Kidney (tissue), 14 donors: ENCODE results near the gene PROSER3. TPM values are rescaled to one million over a fixed set of nuclear protein-coding genes. Genes with fewer than 3 reads are reported as not detected.

Source experiments
- DNase-seq, 5 donors: peaks; one replicate each; pipeline ENCODE4 v3.0.0-alpha.2; 2013 to 2020
- FAIRE-seq: peaks from 2 replicates; lab custom pipeline; 2012; peaks lifted over from hg19 to GRCh38; lab: Jason Lieb, UNC
- H3K27ac ChIP-seq, 2 donors: one replicate each; pipeline ENCODE4 v1.7.0; 2013; ENCODE audit warnings: low read depth in 2 of 2, low read length in 2 of 2, inconsistent platforms in 1 of 2
- H3K27me3 ChIP-seq: one replicate; pipeline ENCODE4 v1.7.1; 2013; ENCODE audit warnings: low read length, inconsistent platforms; ENCODE audit not compliant: control insufficient read depth, insufficient read depth
- H3K36me3 ChIP-seq, 3 donors: one replicate each; pipeline versions ENCODE4 v1.7.0 to v1.7.1; 2013; ENCODE audit warnings: low read length in 3 of 3, control low read depth in 1 of 3, inconsistent platforms in 1 of 3; ENCODE audit not compliant: insufficient read depth in 3 of 3, control insufficient read depth in 2 of 3
- H3K4me1 ChIP-seq, 3 donors: one replicate each; pipeline versions ENCODE4 v1.7.0 to v1.7.1; 2013; ENCODE audit warnings: low read length in 3 of 3, inconsistent platforms in 1 of 3, low read depth in 1 of 3; ENCODE audit not compliant: control insufficient read depth in 2 of 3, insufficient read depth in 2 of 3
- H3K4me3 ChIP-seq, 3 donors: one replicate each; pipeline versions ENCODE4 v1.7.0 to v1.8.1; 2013; ENCODE audit warnings: low read length in 3 of 3, control low read depth in 1 of 3, inconsistent platforms in 1 of 3
- H3K9ac ChIP-seq, 3 donors: one replicate each; pipeline versions ENCODE4 v1.7.0 to v1.7.1; 2013; ENCODE audit warnings: low read length in 3 of 3, control low read depth in 1 of 3, inconsistent platforms in 1 of 3
- H3K9me3 ChIP-seq, 3 donors: one replicate each; pipeline versions ENCODE4 v1.7.0 to v1.7.1; 2013; ENCODE audit warnings: low read length in 3 of 3, control low read depth in 1 of 3, inconsistent platforms in 1 of 3; ENCODE audit not compliant: control insufficient read depth in 2 of 3, insufficient read depth in 1 of 3
- intact Hi-C: fragments of 100-400 bp; cut with DNase I; formaldehyde crosslinking; loops from one replicate; pipeline ENCODE4 v1.11.1; 2022
- polyA plus RNA-seq: library from polyadenylated mRNA; stranded (reverse); fragments of 350-450 nt; fragmentation: Illumina TruSeq; extraction: RNeasy Lipid Tissue Mini Kit (QIAGEN cat#74804); gene quantifications from one replicate; pipeline ENCODE4 v1.2.3, GENCODE V29; 2014; ENCODE audit warnings: low read depth, low replicate concordance; ENCODE audit not compliant: insufficient read depth
- total RNA-seq: library from RNA; stranded (reverse); fragmentation: NEBNext Ultra II Directional; extraction: Animal tissue kit (Norgen Biotek cat#: 25700); gene quantifications from one replicate; pipeline ENCODE4 v1.2.1, GENCODE V29; 2021
- TF ChIP-seq, protein P1 (sequence below): IDR thresholded peaks from 3 replicates; pipeline ENCODE4 v1.5.1; 2012; ENCODE audit warnings: mild to moderate bottlenecking, moderate library complexity, borderline replicate concordance; ENCODE audit not compliant: insufficient read depth; ENCODE audit errors: extremely low read depth
- donor health status: control.
- donor health status: control.
- donor health status: control.
- donor health status: control.
- donor health status: control.
- donor health status: DM: yes; HTN: yes; CAD: no.
- donor health status: Normal renal cell carcinoma (clear cell type).

The PROSER3 gene
- total and polyA plus RNA-seq, 2 donors from 2014 or later, result 2.8 to 34.9 TPM

DNA sequence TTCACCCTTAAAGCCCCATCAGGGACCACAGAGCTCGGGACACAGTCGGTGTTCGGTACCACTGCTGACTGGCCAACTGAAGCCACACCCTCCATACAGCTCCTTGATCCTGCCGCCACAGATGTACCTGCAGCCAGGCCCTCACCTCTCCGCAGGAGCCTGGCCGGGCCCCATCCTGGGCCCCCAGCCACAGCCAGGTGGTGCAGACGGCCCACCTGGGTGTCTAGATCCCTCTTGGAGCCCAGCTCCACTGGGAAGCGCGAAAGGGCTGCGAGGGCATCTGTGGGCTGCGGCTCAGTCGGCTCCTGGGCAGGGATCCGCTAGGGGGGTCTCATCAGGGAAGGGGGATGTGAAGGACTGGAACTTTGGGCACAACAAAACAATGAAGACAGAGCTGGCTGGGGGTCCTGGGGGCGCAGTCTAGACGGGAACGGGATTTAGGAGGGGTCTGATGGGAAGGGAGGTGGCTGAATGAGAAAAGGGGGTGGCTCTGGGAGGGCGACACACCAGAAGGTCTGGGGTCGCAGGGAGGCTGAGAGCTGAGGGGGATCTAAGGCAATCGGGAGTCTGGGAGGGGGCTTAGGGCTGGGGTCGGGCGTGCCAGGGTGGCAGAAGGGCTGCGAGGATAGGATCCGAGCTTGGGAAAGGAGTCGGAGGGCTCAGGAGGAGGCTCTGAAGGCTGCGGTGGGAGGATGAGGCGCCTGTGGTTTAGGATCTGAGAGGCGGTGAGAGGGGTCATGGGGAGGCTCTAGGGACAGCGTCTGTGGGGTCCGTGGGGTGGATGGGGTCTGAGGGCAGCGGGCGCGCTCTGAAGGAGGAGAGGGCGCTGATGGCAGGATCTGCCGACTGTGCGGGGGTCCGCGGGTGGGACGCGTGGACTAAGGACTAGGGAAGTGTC is 38.9 kb downstream of the PROSER3 start:
- H3K4me3 ChIP-seq, result no peak overlapping the region

GRCh38 chr19:35797663-35798062 is 39.7 kb downstream of the PROSER3 start:
- H3K27ac ChIP-seq, result no peak overlapping the region
- peaks cover 2% of the 10 kb centered on the region for H3K27me3 ChIP-seq
- intact Hi-C loops, result no loop called here
- H3K36me3 ChIP-seq, result no peaks in the 10 kb centered on the region
- no peaks in the 10 kb centered on the region for H3K9me3 ChIP-seq
- no peak overlapping the region for H3K4me3 ChIP-seq
- FAIRE-seq (no peak), DNase-seq (peak in 4 of 5 donors; percentile 35 to 65 (median 50))
- TF ChIP-seq, protein P1, sequence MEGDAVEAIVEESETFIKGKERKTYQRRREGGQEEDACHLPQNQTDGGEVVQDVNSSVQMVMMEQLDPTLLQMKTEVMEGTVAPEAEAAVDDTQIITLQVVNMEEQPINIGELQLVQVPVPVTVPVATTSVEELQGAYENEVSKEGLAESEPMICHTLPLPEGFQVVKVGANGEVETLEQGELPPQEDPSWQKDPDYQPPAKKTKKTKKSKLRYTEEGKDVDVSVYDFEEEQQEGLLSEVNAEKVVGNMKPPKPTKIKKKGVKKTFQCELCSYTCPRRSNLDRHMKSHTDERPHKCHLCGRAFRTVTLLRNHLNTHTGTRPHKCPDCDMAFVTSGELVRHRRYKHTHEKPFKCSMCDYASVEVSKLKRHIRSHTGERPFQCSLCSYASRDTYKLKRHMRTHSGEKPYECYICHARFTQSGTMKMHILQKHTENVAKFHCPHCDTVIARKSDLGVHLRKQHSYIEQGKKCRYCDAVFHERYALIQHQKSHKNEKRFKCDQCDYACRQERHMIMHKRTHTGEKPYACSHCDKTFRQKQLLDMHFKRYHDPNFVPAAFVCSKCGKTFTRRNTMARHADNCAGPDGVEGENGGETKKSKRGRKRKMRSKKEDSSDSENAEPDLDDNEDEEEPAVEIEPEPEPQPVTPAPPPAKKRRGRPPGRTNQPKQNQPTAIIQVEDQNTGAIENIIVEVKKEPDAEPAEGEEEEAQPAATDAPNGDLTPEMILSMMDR, result no peak
- H3K9ac ChIP-seq, result no peak overlapping the region
- H3K4me1 ChIP-seq, result no peaks in the 10 kb centered on the region

More for the DNA sequence above, 38.9 kb downstream of the PROSER3 start:
- Histone ChIP-seq H3K36me3 (no peaks in the 10 kb centered on the region), H3K27me3 (peaks cover 2% of the 10 kb centered on the region), H3K9ac (no peak overlapping the region), H3K27ac (no peak overlapping the region), H3K9me3 (no peaks in the 10 kb centered on the region), H3K4me1 (no peaks in the 10 kb centered on the region)
- no peak for DNase-seq
- intact Hi-C loops, result no loop called here
- TF ChIP-seq, protein P1, result no peak
- FAIRE-seq, result no peak

- FAIRE-seq (no peak), DNase-seq (no peak)
- intact Hi-C loops, result no loop called here
- Histone ChIP-seq H3K27ac (no peak overlapping the region), H3K36me3 (no peaks in the 10 kb centered on the region), H3K9ac (no peak overlapping the region), H3K9me3 (no peaks in the 10 kb centered on the region), H3K4me3 (no peak overlapping the region), H3K27me3 (no peaks in the 10 kb centered on the region), H3K4me1 (no peaks in the 10 kb centered on the region)
- TF ChIP-seq, protein P1, result no peak
Measured at GRCh38 chr19:35801828-35802227, 43.9 kb downstream of the PROSER3 start.
